Activated gamma-delta T cell (primary cell): ENCODE data around the gene IL4R.
"Not testable (repeated sequence)": the region's sequence is repeated elsewhere in the genome, so short reads cannot be mapped to it uniquely, and the experiment has no call there.

Experiments
- DNase-seq: peaks from one replicate; lab custom pipeline; 2025; lab: John Stamatoyannopoulos, UW
- total RNA-seq, 2 donors: gene quantifications; one replicate each; lab custom pipeline; 2026; lab: John Stamatoyannopoulos, UW

IL4R gene
- total RNA-seq: 151 to 161 reads per million in 2 donors

DNA sequence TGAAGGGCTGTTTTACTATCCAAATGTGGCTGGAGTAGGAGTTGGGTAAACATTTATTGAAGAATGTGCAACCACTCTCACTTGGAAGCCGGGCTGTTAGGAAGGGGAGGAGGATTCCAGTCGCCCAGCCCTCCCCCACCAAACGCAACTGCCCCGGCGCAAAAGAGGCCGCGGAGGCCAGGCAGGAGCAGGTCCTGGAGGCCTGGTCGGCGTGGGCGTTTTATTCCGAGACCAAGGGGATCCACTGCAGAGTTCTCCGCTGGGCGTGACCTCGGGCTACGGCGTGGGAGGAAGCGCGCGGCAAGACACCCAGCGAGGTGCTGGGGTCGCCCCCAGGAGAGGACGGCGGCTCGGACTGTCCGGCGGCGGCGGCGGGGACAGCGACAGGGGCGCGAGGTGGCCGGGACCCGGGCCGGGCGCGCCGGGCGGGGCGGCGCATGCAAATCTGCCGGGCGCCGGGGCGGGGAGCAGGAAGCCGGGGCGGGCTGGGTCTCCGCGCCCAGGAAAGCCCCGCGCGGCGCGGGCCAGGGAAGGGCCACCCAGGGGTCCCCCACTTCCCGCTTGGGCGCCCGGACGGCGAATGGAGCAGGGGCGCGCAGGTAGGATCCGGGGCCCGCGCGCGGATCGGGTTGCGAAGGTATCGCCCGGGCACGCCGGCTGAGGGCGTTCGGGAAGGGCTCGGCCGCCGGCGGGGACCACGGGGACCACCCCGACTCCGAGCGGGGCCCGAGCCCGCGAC is at the start of gene IL4R:
Gene IL4R, plus strand, starts transcription at position 553 of the 739 bp plus-strand sequence. CDS start 26,230 bp downstream, outside the sequence.
- peak; percentile 56 for DNase-seq

DNA sequence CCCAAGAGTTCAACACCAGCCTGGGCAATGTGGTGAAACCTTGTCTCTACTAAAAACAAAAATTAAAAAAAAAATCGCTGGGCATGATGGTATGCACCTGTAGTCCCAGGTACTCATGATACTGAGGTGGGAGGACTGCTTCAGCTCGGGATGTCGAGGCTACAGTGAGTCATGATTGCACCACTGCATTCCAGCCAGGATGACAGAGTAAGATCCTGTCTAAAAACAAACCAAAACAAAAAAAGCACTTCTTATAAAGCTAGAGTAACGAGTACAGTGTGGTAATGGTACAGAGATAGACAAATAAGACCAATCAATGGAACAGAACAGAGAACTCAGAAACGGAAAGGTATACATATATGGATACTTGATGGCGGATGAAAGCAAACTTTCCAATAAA is 49.6 kb upstream of the IL4R start:
- DNase-seq: no peak

- no peak for DNase-seq
Measured at GRCh38 chr16:27265982-27266381, 47.8 kb upstream of the IL4R start.

DNA sequence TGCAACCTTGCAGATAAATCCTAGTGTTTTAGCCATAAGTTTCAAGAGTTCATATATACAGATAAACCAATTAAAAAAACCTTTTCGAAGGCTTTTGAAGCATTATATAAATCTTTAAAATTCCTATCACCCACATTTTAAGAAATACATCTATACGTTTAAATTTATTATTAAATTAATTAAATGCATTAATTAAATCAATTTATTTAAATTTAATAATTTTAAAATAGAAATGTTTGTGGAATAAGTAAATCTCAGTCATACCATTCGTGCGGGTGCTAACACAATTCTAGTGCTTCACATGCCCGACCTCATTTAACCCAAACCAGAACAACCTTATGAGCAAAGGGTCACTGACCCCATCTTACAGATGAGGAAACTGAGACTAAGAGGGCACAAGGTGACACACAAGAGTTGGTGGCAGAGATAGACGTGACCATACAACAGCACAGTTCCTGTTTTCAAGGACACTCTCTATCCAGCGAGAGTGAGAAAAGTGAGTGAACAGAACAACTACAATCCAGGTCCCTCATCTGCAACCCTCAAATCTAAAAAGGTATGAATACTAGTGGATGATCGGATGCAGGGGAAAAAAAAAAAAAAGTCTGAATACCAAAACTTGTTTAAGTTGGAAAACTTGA is 46.6 kb upstream of the IL4R start:
- DNase-seq: no peak

- DNase-seq: peak; percentile 89
Measured at GRCh38 chr16:27268376-27269299, 45.1 kb upstream of the IL4R start, which contains the start of gene NSMCE1. NSMCE1 (minus strand) TSS chr16:27268772; CDS start chr16:27257570, 11,202 bp downstream.

- DNase-seq: no peak
Measured at GRCh38 chr16:27269300-27270150, 44.2 kb upstream of the IL4R start.

GRCh38 chr16:27270349-27270748 is 43.4 kb upstream of the IL4R start:
- DNase-seq: no peak

DNA sequence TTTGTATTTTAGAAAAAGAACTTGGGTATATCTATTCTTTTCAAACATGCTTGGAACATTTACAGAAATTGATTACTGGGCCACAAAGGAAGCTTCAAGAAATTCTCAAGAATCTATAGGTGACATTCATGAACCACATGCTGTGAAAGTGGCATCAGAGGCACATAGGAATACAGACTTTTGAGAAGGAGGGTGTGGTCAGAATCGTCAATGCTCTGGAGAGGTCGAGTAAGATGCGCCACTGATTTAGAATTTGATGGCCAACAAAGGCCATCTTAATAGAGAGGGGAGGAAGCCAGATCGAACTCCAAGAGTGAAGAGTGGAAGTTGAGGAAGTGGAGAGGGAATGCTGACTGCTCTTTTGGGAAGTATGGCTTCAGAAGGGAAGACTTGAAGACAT is 41.7 kb upstream of the IL4R start:
- no peak for DNase-seq

DNA sequence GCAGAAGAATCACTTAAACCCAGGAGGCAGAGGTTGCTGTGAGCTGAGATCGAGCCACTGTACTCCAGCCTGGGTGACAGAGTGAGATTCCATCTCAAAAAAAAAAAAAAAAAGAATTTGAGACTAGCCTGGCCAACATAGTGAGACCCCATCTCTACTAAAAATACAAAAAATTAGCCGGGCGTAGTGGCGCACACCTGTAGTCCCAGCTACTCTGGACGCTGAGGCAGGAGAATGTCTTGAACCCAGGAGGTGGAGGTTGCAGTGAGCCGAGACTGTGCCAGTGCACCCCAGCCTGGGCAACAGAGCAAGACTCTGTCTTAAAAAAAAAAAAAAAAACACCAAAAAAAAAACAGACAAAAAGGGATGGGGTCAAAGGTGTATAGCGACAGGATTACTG is 41.1 kb upstream of the IL4R start:
- DNase-seq: not testable (repeated sequence)

GRCh38 chr16:27273330-27273669 is 40.5 kb upstream of the IL4R start:
- no peak for DNase-seq

DNA sequence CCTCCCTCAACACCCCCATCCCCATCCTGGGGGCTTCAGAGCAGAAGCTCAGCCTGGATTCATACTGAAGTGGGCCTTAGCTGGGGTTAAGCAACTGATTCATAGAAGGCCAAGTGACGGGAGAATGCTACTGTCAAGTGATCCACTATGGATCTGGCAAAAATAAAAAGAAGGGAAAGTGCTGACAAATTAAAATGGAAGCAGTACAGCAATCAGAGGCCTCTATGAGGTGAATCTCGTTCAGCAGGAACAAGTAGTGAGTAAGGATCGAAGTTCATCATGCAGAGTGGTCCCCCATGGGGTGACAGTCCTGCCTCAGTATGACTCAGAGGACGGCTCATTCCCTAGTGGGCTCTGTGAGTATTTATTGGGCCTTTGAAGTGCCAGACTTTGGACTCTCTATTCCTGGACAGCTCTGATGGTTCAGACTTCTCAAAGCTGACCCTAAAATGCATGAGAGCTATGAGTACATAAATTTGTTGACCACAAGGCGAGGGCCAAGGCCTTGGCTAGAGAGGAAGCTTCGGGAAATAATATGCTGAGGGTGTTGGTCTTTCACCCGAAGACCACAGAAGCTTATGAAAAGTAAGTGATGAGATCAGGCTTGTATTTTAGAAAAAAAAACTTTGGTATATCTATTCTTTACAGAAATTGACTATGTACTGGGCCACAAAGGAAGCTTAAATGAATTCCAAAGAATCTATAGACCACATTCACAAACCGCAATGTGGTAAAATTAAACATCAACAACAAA is 39.9 kb upstream of the IL4R start:
- no peak for DNase-seq

GRCh38 chr16:27274424-27274874 is 39.3 kb upstream of the IL4R start:
- not testable (repeated sequence) for DNase-seq

GRCh38 chr16:27275394-27275793 is 38.4 kb upstream of the IL4R start:
- no peak for DNase-seq

GRCh38 chr16:27281243-27281642 is 32.5 kb upstream of the IL4R start:
- DNase-seq: no peak

DNA sequence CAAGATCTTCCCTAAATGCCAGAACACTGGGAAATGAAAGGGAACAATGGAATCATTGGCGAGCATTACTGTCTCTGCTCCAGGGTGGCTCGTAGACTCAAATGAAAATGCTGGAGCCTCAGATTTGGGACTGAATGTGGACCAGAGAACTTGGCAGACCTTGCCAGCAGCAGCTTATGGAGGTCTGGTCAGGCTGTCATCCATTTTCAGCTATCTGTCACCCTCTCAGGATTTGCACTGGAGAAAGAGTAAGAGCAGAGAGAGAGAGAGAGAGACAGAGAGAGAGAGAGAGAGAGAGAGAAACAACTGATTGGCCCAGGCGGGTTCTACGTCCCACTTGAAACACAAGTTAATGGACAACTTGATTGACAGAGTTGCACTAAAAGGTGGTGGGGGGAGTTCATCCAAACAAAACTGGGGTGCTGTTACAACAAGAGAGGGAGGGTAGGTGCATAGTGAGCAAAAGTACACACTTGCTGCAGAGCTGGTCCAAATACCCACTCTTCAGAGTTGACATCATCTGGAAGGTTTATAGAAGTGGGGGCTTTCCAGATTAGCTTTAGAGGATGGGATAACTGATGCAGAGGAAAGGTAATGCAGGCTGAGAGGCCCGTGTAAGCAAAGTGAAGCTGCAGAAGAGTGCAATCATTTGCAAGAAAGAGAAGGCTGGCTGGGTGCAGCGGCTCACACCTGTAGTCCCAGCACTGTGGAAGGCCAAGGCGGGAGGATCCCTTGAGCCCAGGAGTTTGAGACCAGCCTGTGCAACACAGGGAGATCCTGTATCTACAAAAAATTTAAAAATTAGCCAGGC is 28.7 kb upstream of the IL4R start:
- no peak for DNase-seq

GRCh38 chr16:27285676-27286196 is 28.0 kb upstream of the IL4R start:
- DNase-seq: no peak

GRCh38 chr16:27286451-27286850 is 27.3 kb upstream of the IL4R start:
- no peak for DNase-seq

DNA sequence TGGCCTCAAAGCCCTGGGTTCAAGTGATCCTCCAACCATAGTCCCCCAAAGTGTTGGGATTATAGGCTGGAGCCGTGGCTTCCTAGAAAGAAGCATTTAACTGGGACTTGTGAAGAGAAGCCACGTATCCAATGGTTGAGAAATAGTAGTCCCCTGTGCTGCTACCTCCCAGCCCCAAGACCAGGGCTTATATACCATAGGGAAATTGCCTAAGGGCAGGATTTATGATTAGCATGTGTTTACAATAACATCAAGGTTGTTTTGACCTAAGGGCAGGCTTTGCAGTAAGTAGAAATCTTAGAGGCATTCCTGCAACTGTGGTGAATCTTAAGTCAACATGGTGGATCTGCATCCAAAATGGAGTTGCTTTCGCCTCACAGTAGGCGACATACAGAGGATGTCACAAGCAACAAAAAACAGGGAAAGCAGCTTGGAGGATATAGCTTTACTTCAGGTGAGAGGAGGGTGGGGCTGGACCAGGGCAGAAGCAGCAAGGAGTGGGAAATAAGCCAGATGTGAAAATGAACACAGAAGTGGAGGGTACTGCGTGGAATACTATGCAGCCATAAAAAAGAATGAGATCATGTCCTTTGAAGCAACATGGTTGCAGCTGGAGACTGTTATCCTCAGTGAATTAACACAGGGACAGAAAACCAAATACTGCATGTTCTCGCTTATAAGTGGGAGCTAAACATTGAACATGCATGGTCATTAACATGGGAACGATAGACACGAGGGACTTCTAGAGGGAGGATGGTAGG is 26.5 kb upstream of the IL4R start:
- DNase-seq: no peak

- DNase-seq: no peak
Measured at GRCh38 chr16:27287887-27288286, 25.9 kb upstream of the IL4R start.
